Transverse colon (tissue), 4 donors: Measurements from ENCODE around the gene PTHLH. TPM values are rescaled to one million over a fixed set of nuclear protein-coding genes. Genes with fewer than 3 reads are reported as not detected.

Experiments used
- DNase-seq: peaks from one replicate; pipeline ENCODE4 v3.0.0-alpha.2; 2019
- H3K27ac ChIP-seq, 4 donors: fragments of 200-600 bp; sonication (generic); 2 replicates each; pipeline ENCODE4 v1.5.1; 2016 to 2018; ENCODE audit warnings: inconsistent platforms in 4 of 4
- H3K27me3 ChIP-seq: fragments of 200-600 bp; sonication (generic); 2 replicates; pipeline ENCODE4 v1.5.1; 2017; ENCODE audit warnings: inconsistent platforms
- H3K36me3 ChIP-seq, 4 donors: fragments of 200-600 bp; sonication (generic); 2 replicates each; pipeline ENCODE4 v1.5.1; 2017 to 2019; ENCODE audit warnings: inconsistent platforms in 4 of 4
- H3K4me1 ChIP-seq, 4 donors: fragments of 200-600 bp; sonication (generic); 2 replicates each; pipeline ENCODE4 v1.5.1; 2017 to 2020; ENCODE audit warnings: inconsistent platforms in 4 of 4
- H3K4me3 ChIP-seq, 4 donors: fragments of 200-600 bp; sonication (generic); 1 replicate in 1 of 4; 2 replicates in 3 of 4; pipeline versions ENCODE4 v1.5.1 to v1.6.1; 2017 to 2019; ENCODE audit warnings: inconsistent platforms in 4 of 4
- H3K9me3 ChIP-seq, 2 donors: fragments of 200-600 bp; sonication (generic); 2 replicates each; pipeline ENCODE4 v1.5.1; 2017 to 2019; ENCODE audit warnings: inconsistent platforms in 2 of 2
- CTCF ChIP-seq, 5 experiments: fragments of 200-600 bp in 3 of 5; fragments of 450-650 bp in 2 of 5; sonication (generic) in 3 of 5; IDR thresholded peaks; 1 replicate in 2 of 5; 2 replicates in 3 of 5; pipeline ENCODE4 v1.5.1; 2016 to 2017; ENCODE audit warnings: antibody characterized with exemption in 5 of 5, inconsistent platforms in 3 of 5, mild to moderate bottlenecking in 2 of 5, moderate library complexity in 1 of 5
- EP300 ChIP-seq: sonication (generic); formaldehyde crosslinking; IDR thresholded peaks from one replicate; pipeline ENCODE4 v1.6.1; 2017; ENCODE audit warnings: antibody characterized with exemption, low read depth
- POLR2A ChIP-seq: fragments of 450-650 bp; IDR thresholded peaks from one replicate; pipeline ENCODE4 v1.6.1; 2016; ENCODE audit warnings: antibody characterized with exemption, mild to moderate bottlenecking, moderate library complexity
- POLR2AphosphoS5 ChIP-seq, 3 donors: sonication (generic); formaldehyde crosslinking; IDR thresholded peaks; one replicate each; pipeline ENCODE4 v1.6.1; 2016; ENCODE audit warnings: antibody characterized with exemption in 3 of 3
- WGBS, 2 donors: methylation state at CpG; one replicate each; pipeline ENCODE4 v1.1.5; 2018; ENCODE audit warnings: low coverage in 1 of 2; 5-methylcytosine and 5-hydroxymethylcytosine counted together
- in situ Hi-C, 4 donors: fragments of 200-750 bp; cut with MboI; loops; one replicate each; pipeline versions ENCODE4 v1.15.0 to v1.15.1; 2017; ENCODE audit warnings: low sequenced_read_pairs in 3 of 4, low pct_ligation_motif_present in 1 of 4, low pct_unique_long_range_greater_than_20kb in 1 of 4
- intact Hi-C: fragments of 100-400 bp; cut with DNase I; formaldehyde crosslinking; loops from one replicate; pipeline ENCODE4 v1.15.1; 2023; ENCODE audit warnings: low total_unique reads
- total RNA-seq, 4 donors: library from RNA; depleted of rRNA; stranded (reverse); fragments of >200 nt; gene quantifications; one replicate each; pipeline ENCODE4 v1.1.0, GENCODE V29; 2016

Gene PTHLH
- total RNA-seq, 4 donors from 2014 or later, result 0.68 to 0.79 TPM; not detected in 2

GRCh38 chr12:27934276-27934675 lies 38.3 kb downstream of the PTHLH start:
- TF ChIP-seq EP300 (no peak), CTCF (IDR thresholded peaks at IDR 0.05) (no peak), POLR2AphosphoS5 (IDR thresholded peaks at IDR 0.05) (no peak), POLR2A (no peak)
- Histone ChIP-seq H3K9me3 (no peaks in the 10 kb centered on the region), H3K27ac (no peak overlapping the region), H3K27me3 (no peaks in the 10 kb centered on the region), H3K4me3 (no peak overlapping the region), H3K4me1 (no peaks in the 10 kb centered on the region), H3K36me3 (no peaks in the 10 kb centered on the region)
- 87 to 100% methylated on average over 1 of the region's 1 CpG for WGBS, 2 donors
- intact Hi-C loops (loop anchor here (10.0 kb wide), 1 partner anchor 199 kb away; no protein-coding TSS in a partner anchor), in situ Hi-C loops (loop anchor here in 1 of 4 donors (25.0 kb wide), 1 partner anchor 197 kb away; no protein-coding TSS in a partner anchor)
- DNase-seq, result no peak

GRCh38 chr12:27931390-27931789 lies 41.1 kb downstream of the PTHLH start:
- Histone ChIP-seq H3K27me3 (no peaks in the 10 kb centered on the region), H3K4me1 (no peaks in the 10 kb centered on the region), H3K4me3 (no peak overlapping the region), H3K9me3 (no peaks in the 10 kb centered on the region), H3K36me3 (no peaks in the 10 kb centered on the region), H3K27ac (no peak overlapping the region)
- DNase-seq, result no peak
- 78 to 85% methylated on average over 1 of the region's 1 CpG for WGBS, 2 donors
- intact Hi-C loops, result loop anchor here (10.0 kb wide), 1 partner anchor 197 kb away; no protein-coding TSS in a partner anchor
- TF ChIP-seq POLR2A (no peak), CTCF (IDR thresholded peaks at IDR 0.05) (no peak), POLR2AphosphoS5 (IDR thresholded peaks at IDR 0.05) (no peak), EP300 (no peak)
- in situ Hi-C loops, result loop anchor here in 1 of 4 donors (25.0 kb wide), 1 partner anchor 194 kb away; no protein-coding TSS in a partner anchor

GRCh38 chr12:27927347-27927746 lies 45.2 kb downstream of the PTHLH start:
- no peaks in the 10 kb centered on the region for H3K36me3 ChIP-seq
- H3K4me3 ChIP-seq, result no peak overlapping the region
- intact Hi-C loops (no loop called here), in situ Hi-C loops (loop anchor here in 1 of 4 donors (25.0 kb wide), 1 partner anchor 190 kb away; no protein-coding TSS in a partner anchor)
- H3K9me3 ChIP-seq, result no peaks in the 10 kb centered on the region
- H3K27ac ChIP-seq, result no peak overlapping the region
- no peak for TF ChIP-seq EP300
- no peak for TF ChIP-seq CTCF (IDR thresholded peaks at IDR 0.05)
- TF ChIP-seq POLR2AphosphoS5 (IDR thresholded peaks at IDR 0.05), result no peak
- TF ChIP-seq POLR2A, result no peak
- H3K4me1 ChIP-seq, result no peaks in the 10 kb centered on the region
- 50 to 67% methylated on average over 2 of the region's 2 CpGs for WGBS, 2 donors
- no peak for DNase-seq
- H3K27me3 ChIP-seq, result no peaks in the 10 kb centered on the region

- no peak for DNase-seq
- no peaks in the 10 kb centered on the region for H3K9me3 ChIP-seq
- no peak for TF ChIP-seq POLR2AphosphoS5 (IDR thresholded peaks at IDR 0.05)
- no peak for TF ChIP-seq CTCF (IDR thresholded peaks at IDR 0.05)
- TF ChIP-seq POLR2A, result no peak
- no peak overlapping the region for H3K4me3 ChIP-seq
- H3K27ac ChIP-seq, result no peak overlapping the region
- intact Hi-C loops (no loop called here), in situ Hi-C loops (loop anchor here in 1 of 4 donors (25.0 kb wide), 1 partner anchor 187 kb away; no protein-coding TSS in a partner anchor)
- WGBS, 2 donors, result 59 to 78% methylated on average over 1 to 2 of the region's 2 CpGs
- no peaks in the 10 kb centered on the region for H3K27me3 ChIP-seq
- H3K4me1 ChIP-seq, result no peaks in the 10 kb centered on the region
- no peaks in the 10 kb centered on the region for H3K36me3 ChIP-seq
Measured at GRCh38 chr12:27924350-27925135, 48.0 kb downstream of the PTHLH start.
